CD4-positive, alpha-beta T cell (primary cell): ENCODE measurements around the gene STIM1. TPM values are rescaled to one million over a fixed set of nuclear protein-coding genes. Genes with fewer than 3 reads are reported as not detected.

ENCODE experiments used
- ATAC-seq: fragments of 200-7000 bp; cut with Tn5 transposase; one replicate; pipeline ENCODE4 v1.10.0; 2022; ENCODE audit warnings: mild to moderate bottlenecking; ENCODE audit not compliant: poor library complexity
- CTCF ChIA-PET: fragments of 350-600 bp; sonication (Branson Sonifier 250); formaldehyde crosslinking; loops from one replicate; lab custom pipeline; 2021; ENCODE audit warnings: antibody characterized with exemption, inconsistent platforms; lab: Charles Lee
- POLR2A ChIA-PET: fragments of 350-600 bp; sonication (Branson Sonifier 250); formaldehyde crosslinking; loops from one replicate; lab custom pipeline; 2021; ENCODE audit warnings: antibody characterized with exemption, inconsistent platforms; lab: Charles Lee
- DNase-seq, 14 experiments: peaks; one replicate each; pipeline ENCODE4 v3.0.0-alpha.2; 2013 to 2020; ENCODE audit warnings: mixed read lengths in 2 of 14
- H3K27ac ChIP-seq, 2 donors: one replicate each; pipeline versions ENCODE4 v1.5.1 to v1.7.0; 2013; ENCODE audit warnings: low read length in 2 of 2, low read depth in 1 of 2, mild to moderate bottlenecking in 1 of 2
- H3K27me3 ChIP-seq, 2 experiments: 1 replicate in 1 of 2; 2 replicates in 1 of 2; pipeline versions ENCODE4 v1.6.1 to v1.7.0; 2013; ENCODE audit warnings: low read length in 2 of 2, control low read depth in 1 of 2, mild to moderate bottlenecking in 1 of 2, moderate library complexity in 1 of 2; ENCODE audit not compliant: insufficient read depth in 2 of 2, control insufficient read depth in 1 of 2
- H3K36me3 ChIP-seq: one replicate; pipeline ENCODE4 v1.6.1; 2013; ENCODE audit warnings: low read length, control low read depth; ENCODE audit not compliant: insufficient read depth
- H3K4me1 ChIP-seq: one replicate; pipeline ENCODE4 v1.6.1; 2013; ENCODE audit warnings: low read length, control low read depth; ENCODE audit not compliant: insufficient read depth
- H3K4me3 ChIP-seq: one replicate; pipeline ENCODE4 v1.5.1; 2013; ENCODE audit warnings: mild to moderate bottlenecking, low read length, moderate library complexity
- H3K9me3 ChIP-seq, 2 experiments: 1 replicate in 1 of 2; 2 replicates in 1 of 2; pipeline versions ENCODE4 v1.6.1 to v1.7.0; 2013; ENCODE audit warnings: low read length in 2 of 2, mild to moderate bottlenecking in 2 of 2, control low read depth in 1 of 2, moderate library complexity in 1 of 2; ENCODE audit not compliant: control insufficient read depth in 1 of 2, insufficient read depth in 1 of 2
- H3K27ac Mint-ChIP-seq: one replicate; pipeline ENCODE4 v1.8.0; 2020; ENCODE audit warnings: mixed read lengths
- H3K27me3 Mint-ChIP-seq: one replicate; pipeline ENCODE4 v1.8.0; 2021; ENCODE audit warnings: mixed read lengths
- H3K36me3 Mint-ChIP-seq: one replicate; pipeline ENCODE4 v1.8.0; 2021; ENCODE audit warnings: low read depth, mixed read lengths
- H3K4me1 Mint-ChIP-seq: one replicate; pipeline ENCODE4 v1.8.0; 2021; ENCODE audit warnings: low read depth, mixed read lengths
- H3K4me3 Mint-ChIP-seq: one replicate; pipeline ENCODE4 v1.8.0; 2020; ENCODE audit warnings: mild to moderate bottlenecking, mixed read lengths
- H3K9me3 Mint-ChIP-seq: one replicate; pipeline ENCODE4 v1.8.0; 2020; ENCODE audit warnings: mixed read lengths
- CTCF ChIP-seq: fragments of 200-600 bp; IDR thresholded peaks from one replicate; pipeline ENCODE4 v1.8.0; 2022; ENCODE audit warnings: antibody characterized with exemption, mild to moderate bottlenecking
- intact Hi-C, 2 experiments: fragments of 100-400 bp; cut with DNase I in 1 of 2; cut with micrococcal nuclease in 1 of 2; formaldehyde crosslinking; loops; one replicate each; pipeline versions ENCODE4 v1.15.1 to v1.9.0; 2023 to 2025; cut with DNase I, micrococcal nuclease
- total RNA-seq, 174 experiments: library from RNA in 2 of 174; stranded (reverse) in 2 of 174; gene quantifications; one replicate each; pipeline ENCODE4 v1.2.3 and lab custom pipeline; 2021 to 2026

The STIM1 gene
- total RNA-seq, 2 experiments from 2014 or later = 89.0 to 94.9 TPM

GRCh38 chr11:3855808-3856491 lies 486 bp downstream of the STIM1 start:
- CTCF ChIA-PET = interaction anchor here (0.9 to 8.5 kb wide), 23 partner anchors 11 to 216 kb away, joined by 3 to 216 read pairs (median 10); partner anchors contain the start of genes PGAP2 and RHOG
- POLR2A ChIA-PET = interaction anchor here (0.6 to 8.0 kb wide), 35 partner anchors 11 to 239 kb away, joined by 3 to 577 read pairs (median 10); partner anchors contain the start of genes NUP98, PGAP2, RHOG and RRM1
- intact Hi-C loops = loop anchor here (1.0 to 5.0 kb wide), 5 partner anchors 15 to 131 kb away; no protein-coding TSS in a partner anchor
- Mint-ChIP-seq H3K4me1 (peaks cover 75% of the 10 kb centered on the region), H3K4me3 (peak overlapping the region; percentile 84), H3K9me3 (no peaks in the 10 kb centered on the region), H3K36me3 (peaks cover 20% of the 10 kb centered on the region), H3K27me3 (no peaks in the 10 kb centered on the region), H3K27ac (peak overlapping the region; percentile 99)
- peak in 10 of 14 experiments; percentile 26 to 70 (median 46) for DNase-seq
- peak overlapping the region; percentile 58 to 71 for H3K27ac ChIP-seq
- peak overlapping the region; percentile 95 for H3K4me3 ChIP-seq
- H3K4me1 ChIP-seq = peaks cover 69% of the 10 kb centered on the region
- no peaks in the 10 kb centered on the region for H3K9me3 ChIP-seq
- no peaks in the 10 kb centered on the region for H3K27me3 ChIP-seq
- no peak for ATAC-seq
- H3K36me3 ChIP-seq = no peaks in the 10 kb centered on the region
- no peak for TF ChIP-seq CTCF

GRCh38 chr11:3856856-3857553 lies 1.5 kb downstream of the STIM1 start:
- CTCF ChIA-PET = interaction anchor here (0.7 to 8.5 kb wide), 10 partner anchors 8 to 215 kb away, joined by 3 to 216 read pairs (median 19); partner anchors contain the start of gene RHOG
- no peaks in the 10 kb centered on the region for H3K27me3 Mint-ChIP-seq
- intact Hi-C loops = loop anchor here (5.0 kb wide), 2 partner anchors 45 to 130 kb away; no protein-coding TSS in a partner anchor
- Histone ChIP-seq H3K9me3 (no peaks in the 10 kb centered on the region), H3K4me3 (peak overlapping the region; percentile 95), H3K36me3 (no peaks in the 10 kb centered on the region), H3K4me1 (peaks cover 75% of the 10 kb centered on the region), H3K27me3 (no peaks in the 10 kb centered on the region), H3K27ac (peak overlapping the region; percentile 58 to 71)
- peaks cover 84% of the 10 kb centered on the region for H3K4me1 Mint-ChIP-seq
- POLR2A ChIA-PET = interaction anchor here (0.6 to 8.0 kb wide), 15 partner anchors 10 to 216 kb away, joined by 3 to 577 read pairs (median 13); partner anchors contain the start of genes NUP98 and RHOG
- H3K9me3 Mint-ChIP-seq = no peaks in the 10 kb centered on the region
- ATAC-seq (no peak), DNase-seq (no peak)
- H3K27ac Mint-ChIP-seq = peak overlapping the region; percentile 99
- peaks cover 20% of the 10 kb centered on the region for H3K36me3 Mint-ChIP-seq
- H3K4me3 Mint-ChIP-seq = peak overlapping the region; percentile 84
- TF ChIP-seq CTCF = no peak

- H3K4me3 ChIP-seq = peak overlapping the region; percentile 95
- ATAC-seq (no peak), DNase-seq (no peak)
- POLR2A ChIA-PET = interaction anchor here (1.0 to 5.4 kb wide), 8 partner anchors 10 to 215 kb away, joined by 3 to 60 read pairs (median 4); partner anchors contain the start of genes NUP98 and RHOG
- CTCF ChIA-PET = interaction anchor here (0.7 to 4.7 kb wide), 7 partner anchors 8 to 215 kb away, joined by 3 to 21 read pairs (median 5); no protein-coding TSS in a partner anchor
- TF ChIP-seq CTCF = no peak
- Mint-ChIP-seq H3K4me3 (peak overlapping the region; percentile 84), H3K27ac (peak overlapping the region; percentile 99), H3K9me3 (no peaks in the 10 kb centered on the region), H3K36me3 (peaks cover 24% of the 10 kb centered on the region), H3K4me1 (peaks cover 86% of the 10 kb centered on the region), H3K27me3 (no peaks in the 10 kb centered on the region)
- intact Hi-C loops = loop anchor here (5.0 kb wide), 2 partner anchors 45 to 130 kb away; no protein-coding TSS in a partner anchor
- H3K36me3 ChIP-seq = no peaks in the 10 kb centered on the region
- no peaks in the 10 kb centered on the region for H3K27me3 ChIP-seq
- peak overlapping the region; percentile 35 to 71 for H3K27ac ChIP-seq
- no peaks in the 10 kb centered on the region for H3K9me3 ChIP-seq
- H3K4me1 ChIP-seq = peaks cover 76% of the 10 kb centered on the region
Observed at GRCh38 chr11:3857628-3858027, 2.2 kb downstream of the STIM1 start.
